ENCODE measurements around the gene ZNRD2.

DNA sequence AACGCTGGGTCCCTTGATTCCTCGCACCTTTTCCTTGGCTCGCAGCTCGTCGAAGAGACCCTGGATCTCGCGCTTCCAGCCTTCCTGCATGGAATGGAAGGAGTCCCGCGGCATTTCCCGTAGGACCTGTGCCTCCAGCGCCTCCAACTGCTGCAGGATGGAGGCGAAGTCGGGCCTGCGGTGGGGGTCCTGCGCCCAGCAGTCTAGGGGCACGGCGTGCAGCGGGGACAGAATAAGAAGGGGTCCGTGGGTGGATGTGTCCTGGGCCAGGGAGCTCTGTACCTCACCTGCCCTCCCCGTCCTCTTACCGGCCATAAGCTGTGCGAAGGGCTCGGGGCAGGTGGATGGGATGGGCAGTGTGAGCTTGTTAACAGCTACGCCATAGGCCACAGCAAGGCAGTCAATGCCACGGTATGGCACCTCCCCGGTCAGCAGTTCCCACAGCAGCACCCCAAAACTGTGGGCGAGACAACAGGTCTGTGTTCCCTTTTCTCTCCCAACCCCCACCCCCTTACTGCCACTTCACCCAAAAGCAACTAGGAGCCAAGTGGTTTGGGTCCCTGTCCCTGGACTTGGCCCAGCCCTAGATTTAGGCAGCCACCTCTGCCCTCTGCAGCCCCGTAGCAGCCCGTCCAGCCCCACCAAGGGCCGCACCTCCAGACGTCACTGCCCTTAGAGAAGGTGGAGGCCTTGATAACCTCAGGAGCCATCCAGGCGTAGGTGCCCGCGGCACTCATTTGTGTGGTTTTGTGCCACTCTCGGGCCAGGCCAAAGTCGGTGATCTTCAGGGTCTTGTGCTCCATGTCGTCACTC, 37.5 kb downstream of the ZNRD2 start:
- no peak for TF ChIP-seq CTCF (IDR thresholded peaks at IDR 0.05)
- TF ChIP-seq POLR2A (IDR thresholded peaks at IDR 0.05) = no peak
